B cell (primary cell): ENCODE results near the gene RHBDF1. TPM values are rescaled to one million over a fixed set of nuclear protein-coding genes. Genes with fewer than 3 reads are reported as not detected.

Experiments
- ATAC-seq: fragments of 200-7000 bp; cut with Tn5 transposase; one replicate; pipeline ENCODE4 v1.10.0; 2021; ENCODE audit warnings: low read depth, mild to moderate bottlenecking, moderate number of reproducible peaks, moderate library complexity
- CTCF ChIA-PET: fragments of 350-600 bp; sonication (Branson Sonifier 250); formaldehyde crosslinking; loops from one replicate; lab custom pipeline; 2021; ENCODE audit warnings: antibody characterized with exemption, inconsistent platforms; lab: Charles Lee
- POLR2A ChIA-PET: fragments of 350-600 bp; sonication (Branson Sonifier 250); formaldehyde crosslinking; loops from one replicate; lab custom pipeline; 2021; ENCODE audit warnings: antibody characterized with exemption; lab: Charles Lee
- DNase-seq: peaks from one replicate; pipeline ENCODE4 v3.0.0; 2013
- H2AFZ ChIP-seq: 2 replicates; pipeline ENCODE4 v1.6.1; 2012; ENCODE audit warnings: mild to moderate bottlenecking, low read depth, low read length; ENCODE audit not compliant: insufficient read depth, poor library complexity, severe bottlenecking
- H3K27ac ChIP-seq, 2 donors: 1 replicate in 1 of 2; 2 replicates in 1 of 2; pipeline ENCODE4 v1.5.1; 2012 to 2013; ENCODE audit warnings: low read length in 2 of 2, mild to moderate bottlenecking in 2 of 2, moderate library complexity in 1 of 2
- H3K27me3 ChIP-seq, 4 experiments: fragments of 200-600 bp in 1 of 4; sonication (generic) in 1 of 4; replicated peaks in 1 of 4; 1 replicate in 2 of 4; 2 replicates in 2 of 4; pipeline versions ENCODE4 v1.6.1 to v1.7.0; 2013 to 2016; ENCODE audit warnings: low read length in 3 of 4, mild to moderate bottlenecking in 2 of 4, mixed read lengths in 1 of 4, moderate library complexity in 1 of 4; ENCODE audit not compliant: insufficient read depth in 4 of 4, control insufficient read depth in 3 of 4; ENCODE audit errors: control extremely low read depth in 1 of 4
- H3K36me3 ChIP-seq, 2 experiments: replicated peaks in 1 of 2; 1 replicate in 1 of 2; 2 replicates in 1 of 2; pipeline versions ENCODE4 v1.6.1 to v1.7.1; 2013; ENCODE audit warnings: low read length in 1 of 2; ENCODE audit not compliant: insufficient read depth in 2 of 2, control insufficient read depth in 1 of 2; ENCODE audit errors: control extremely low read depth in 1 of 2, extremely low read depth in 1 of 2
- H3K4me1 ChIP-seq, 2 donors: fragments of 200-600 bp in 1 of 2; sonication (generic) in 1 of 2; 1 replicate in 1 of 2; 2 replicates in 1 of 2; pipeline versions ENCODE4 v1.5.1 to v1.6.1; 2013 to 2017; ENCODE audit warnings: low read length in 2 of 2; ENCODE audit not compliant: control insufficient read depth in 2 of 2, insufficient read depth in 2 of 2
- H3K4me2 ChIP-seq: replicated peaks from 2 replicates; pipeline ENCODE3; 2012; ENCODE audit warnings: mild to moderate bottlenecking, low read depth, low read length; ENCODE audit not compliant: poor library complexity, severe bottlenecking
- H3K4me3 ChIP-seq, 5 experiments: fragments of 200-600 bp in 1 of 5; sonication (generic) in 1 of 5; 1 replicate in 3 of 5; 2 replicates in 2 of 5; pipeline versions ENCODE4 v1.5.1 to v1.7.0; 2011 to 2016; ENCODE audit warnings: low read length in 4 of 5, mild to moderate bottlenecking in 4 of 5, low read depth in 2 of 5, control low read depth in 1 of 5, moderate library complexity in 1 of 5; ENCODE audit not compliant: insufficient read depth in 1 of 5; ENCODE audit errors: control extremely low read depth in 1 of 5, extremely low read depth in 1 of 5
- H3K79me2 ChIP-seq: fragments of 200-600 bp; sonication (generic); one replicate; pipeline ENCODE4 v1.6.0; 2016; ENCODE audit warnings: low read length; ENCODE audit not compliant: control insufficient read depth, insufficient read depth
- H3K9ac ChIP-seq: fragments of 200-600 bp; sonication (generic); 2 replicates; pipeline ENCODE4 v1.6.1; 2017; ENCODE audit warnings: mild to moderate bottlenecking, low read length, moderate library complexity
- H3K9me3 ChIP-seq, 3 donors: one replicate each; pipeline versions ENCODE4 v1.6.1 to v1.7.1; 2013; ENCODE audit warnings: low read length in 2 of 3; ENCODE audit not compliant: control insufficient read depth in 2 of 3, insufficient read depth in 1 of 3; ENCODE audit errors: control extremely low read depth in 1 of 3
- H4K20me1 ChIP-seq: 2 replicates; pipeline ENCODE4 v1.6.0; 2012; ENCODE audit warnings: mild to moderate bottlenecking, low read length; ENCODE audit not compliant: insufficient read depth, control insufficient read depth, poor library complexity, severe bottlenecking
- H3K27ac Mint-ChIP-seq: one replicate; pipeline ENCODE4 v1.8.0; 2021; ENCODE audit warnings: mixed read lengths
- H3K27me3 Mint-ChIP-seq: one replicate; pipeline ENCODE4 v1.8.0; 2021; ENCODE audit warnings: mixed read lengths
- H3K4me1 Mint-ChIP-seq: one replicate; pipeline ENCODE4 v1.8.0; 2021; ENCODE audit warnings: mixed read lengths
- H3K4me3 Mint-ChIP-seq: one replicate; pipeline ENCODE4 v1.8.0; 2021; ENCODE audit warnings: mixed read lengths
- H3K9me3 Mint-ChIP-seq: one replicate; pipeline ENCODE4 v1.8.0; 2022; ENCODE audit warnings: mixed read lengths; ENCODE audit not compliant: insufficient read depth
- CTCF ChIP-seq: fragments of 200-600 bp; IDR thresholded peaks from one replicate; pipeline ENCODE4 v1.8.0; 2022; ENCODE audit warnings: antibody characterized with exemption, mild to moderate bottlenecking
- EZH2 ChIP-seq: IDR thresholded peaks from 2 replicates; pipeline ENCODE4 v1.6.1; 2012; ENCODE audit warnings: borderline replicate concordance, low read depth, mild to moderate bottlenecking, moderate library complexity, low read length; ENCODE audit not compliant: insufficient read depth, poor library complexity, severe bottlenecking
- WGBS: methylation state at CpG from one replicate; pipeline ENCODE4 v1.1.5; 2013; ENCODE audit warnings: missing lambda C conversion rate; ENCODE audit not compliant: insufficient coverage; 5-methylcytosine and 5-hydroxymethylcytosine counted together
- intact Hi-C: fragments of 100-400 bp; cut with micrococcal nuclease; formaldehyde crosslinking; loops from one replicate; pipeline ENCODE4 v1.10.0; 2022
- polyA plus RNA-seq: library from polyadenylated mRNA; depleted of rRNA; stranded (reverse); fragments of >200 nt; gene quantifications from 2 replicates; pipeline ENCODE4 v1.2.3, GENCODE V29; 2012
- total RNA-seq, 2 donors: library from RNA; stranded (reverse); fragments of 120-200 nt in 1 of 2; gene quantifications; 1 replicate in 1 of 2; 2 replicates in 1 of 2; pipeline versions ENCODE4 v1.2.3 to v1.2.4, GENCODE V29; 2013 to 2022

Gene RHBDF1
- total and polyA plus RNA-seq, 2 donors (not counting 1 experiment from before 2014, with no cell fraction given), result 0.42 to 0.76 TPM

GRCh38 chr16:59440-60059 lies 12.9 kb downstream of the RHBDF1 start:
- Histone ChIP-seq H3K4me3 (no peak overlapping the region), H3K9me3 (no peaks in the 10 kb centered on the region), H4K20me1 (no peaks in the 10 kb centered on the region), H2AFZ (no peak overlapping the region), H3K36me3 (peaks cover 0 to 25% of the 10 kb centered on the region in 2 experiments), H3K27me3 (no peaks in the 10 kb centered on the region), H3K4me2 (no peak overlapping the region), H3K4me1 (peaks cover 0 to 6% of the 10 kb centered on the region in 2 donors), H3K79me2 (peaks cover 3% of the 10 kb centered on the region), H3K9ac (no peak overlapping the region), H3K27ac (no peak overlapping the region)
- Mint-ChIP-seq H3K27ac (no peak overlapping the region), H3K4me3 (no peak overlapping the region), H3K9me3 (no peaks in the 10 kb centered on the region), H3K27me3 (no peaks in the 10 kb centered on the region), H3K4me1 (peaks cover 4% of the 10 kb centered on the region)
- intact Hi-C loops, result no loop called here
- ATAC-seq (no peak), DNase-seq (no peak)
- no peak for TF ChIP-seq CTCF
- no peak for TF ChIP-seq EZH2
- POLR2A ChIA-PET, result no interaction called here
- CTCF ChIA-PET, result interaction anchor here (0.9 to 2.6 kb wide), 2 partner anchors 37 to 47 kb away, joined by 3 to 14 read pairs; no protein-coding TSS in a partner anchor
- WGBS, result 95% methylated on average over 9 of the region's 14 CpGs
